GM20000 (cell line): ENCODE data around the gene TMEM108.
"Not testable (repeated sequence)": the region's sequence is repeated elsewhere in the genome, so short reads cannot be mapped to it uniquely, and the experiment has no call there.

Experiments
- DNase-seq: peaks from one replicate; pipeline ENCODE4 v3.0.0; 2012; ENCODE audit warnings: low spot score
- CTCF ChIP-seq: IDR thresholded peaks from 2 replicates; pipeline ENCODE4 v1.5.1; 2012; ENCODE audit warnings: mild to moderate bottlenecking, control low read depth; ENCODE audit errors: extremely low read depth, missing control alignments

The TMEM108 gene

GRCh38 chr3:133038089-133038730 is at the start of gene TMEM108:
TMEM108 (plus strand) TSS chr3:133038391.
- peak; percentile 41 for DNase-seq
- TF ChIP-seq CTCF: no peak

- DNase-seq: no peak
- TF ChIP-seq CTCF: no peak
These were observed 42.2 kb upstream of the TMEM108 start for GRCh38 chr3:132995971-132996370.

- no peak for TF ChIP-seq CTCF
- no peak for DNase-seq
These were observed 40.6 kb upstream of the TMEM108 start for GRCh38 chr3:132997404-132998185.

- not testable (repeated sequence) for DNase-seq
These were observed 33.2 kb upstream of the TMEM108 start for GRCh38 chr3:133005032-133005431.

GRCh38 chr3:133007601-133008000 is 30.6 kb upstream of the TMEM108 start:
- no peak for DNase-seq
- TF ChIP-seq CTCF: no peak

GRCh38 chr3:133014325-133014724 is 23.9 kb upstream of the TMEM108 start:
- no peak for DNase-seq
- no peak for TF ChIP-seq CTCF

- DNase-seq: not testable (repeated sequence)
These were observed 22.6 kb upstream of the TMEM108 start for GRCh38 chr3:133015573-133015972.

- DNase-seq: no peak
- no peak for TF ChIP-seq CTCF
These were observed 21.3 kb upstream of the TMEM108 start for GRCh38 chr3:133016838-133017309.
